Dermis blood vessel endothelial cell (primary cell): Measurements from ENCODE around the gene LMAN2L. TPM values are rescaled to one million over a fixed set of nuclear protein-coding genes. Genes with fewer than 3 reads are reported as not detected.
A peak's percentile ranks its signal among the peaks of the same experiment; 100 is the strongest.

Experiments
- DNase-seq: peaks from one replicate; pipeline ENCODE4 v3.0.0; 2010
- total RNA-seq: library from RNA; depleted of rRNA; stranded (reverse); fragments of >200 nt; gene quantifications from 2 replicates; pipeline ENCODE4 v1.2.3, GENCODE V29; 2014

The LMAN2L gene
- total RNA-seq, 1 donor from 2014 or later: 24.2 TPM

- DNase-seq: peak; percentile 93
These were observed 20.4 kb upstream of the LMAN2L start, which contains the start of gene CNNM4 for GRCh38 chr2:96760036-96760985. CNNM4 (plus strand) TSS chr2:96760902; CDS start chr2:96761000, 98 bp downstream.

- DNase-seq: no peak
These were observed 19.7 kb upstream of the LMAN2L start for GRCh38 chr2:96759548-96759947.

- DNase-seq: no peak
These were observed 19.1 kb upstream of the LMAN2L start for GRCh38 chr2:96758987-96759386.

GRCh38 chr2:96757477-96757860 is 17.6 kb upstream of the LMAN2L start:
- DNase-seq: no peak

GRCh38 chr2:96756788-96757476 is 17.1 kb upstream of the LMAN2L start:
- no peak for DNase-seq

GRCh38 chr2:96754317-96754716 is 14.5 kb upstream of the LMAN2L start:
- DNase-seq: no peak

- DNase-seq: no peak
These were observed 13.9 kb upstream of the LMAN2L start for GRCh38 chr2:96753661-96754282.

GRCh38 chr2:96751800-96752199 is 11.9 kb upstream of the LMAN2L start:
- DNase-seq: no peak

- no peak for DNase-seq
These were observed 7.3 kb upstream of the LMAN2L start for GRCh38 chr2:96747061-96747617.

GRCh38 chr2:96739076-96739632 is 710 bp downstream of the LMAN2L start:
- no peak for DNase-seq

GRCh38 chr2:96737831-96738230 is 2.0 kb downstream of the LMAN2L start:
- DNase-seq: peak; percentile 43

GRCh38 chr2:96737251-96737650 is 2.6 kb downstream of the LMAN2L start:
- DNase-seq: no peak

GRCh38 chr2:96734880-96735583 is 4.8 kb downstream of the LMAN2L start:
- no peak for DNase-seq

GRCh38 chr2:96733931-96734330 is 5.9 kb downstream of the LMAN2L start:
- DNase-seq: no peak

GRCh38 chr2:96730212-96730611 is 9.7 kb downstream of the LMAN2L start:
- DNase-seq: no peak

- DNase-seq: no peak
These were observed 10.1 kb downstream of the LMAN2L start for GRCh38 chr2:96729748-96730147.

- no peak for DNase-seq
These were observed 12.4 kb downstream of the LMAN2L start for GRCh38 chr2:96727431-96727830.

GRCh38 chr2:96726131-96726530 is 13.7 kb downstream of the LMAN2L start:
- no peak for DNase-seq

- no peak for DNase-seq
These were observed 23.5 kb downstream of the LMAN2L start for GRCh38 chr2:96716388-96716787.

- peak; percentile 66 for DNase-seq
These were observed 24.2 kb downstream of the LMAN2L start for GRCh38 chr2:96715658-96716057.

- no peak for DNase-seq
These were observed 28.9 kb downstream of the LMAN2L start for GRCh38 chr2:96710985-96711384.
